GM12892 (cell line): ENCODE measurements around the gene ACTR1B.
"Not testable (repeated sequence)": the region's sequence is repeated elsewhere in the genome, so short reads cannot be mapped to it uniquely, and the experiment has no call there.

Source experiments
- DNase-seq: peaks from one replicate; pipeline ENCODE4 v3.0.0; 2011; ENCODE audit not compliant: insufficient read length
- FAIRE-seq: peaks from 2 replicates; lab custom pipeline; 2011; peaks lifted over from hg19 to GRCh38; lab: Jason Lieb, UNC
- POLR2A ChIP-seq: IDR thresholded peaks from 2 replicates; pipeline ENCODE4 v1.6.1; 2011; ENCODE audit warnings: low read depth, low read length, control low read depth
- POLR2AphosphoS5 ChIP-seq: IDR thresholded peaks from 2 replicates; pipeline ENCODE4 v1.6.1; 2011; ENCODE audit warnings: low read depth, low read length, control low read depth
- TAF1 ChIP-seq: IDR thresholded peaks from 2 replicates; pipeline ENCODE4 v1.6.1; 2011; ENCODE audit warnings: low read depth, mild to moderate bottlenecking, control low read depth, low read length, borderline replicate concordance

Gene ACTR1B

DNA sequence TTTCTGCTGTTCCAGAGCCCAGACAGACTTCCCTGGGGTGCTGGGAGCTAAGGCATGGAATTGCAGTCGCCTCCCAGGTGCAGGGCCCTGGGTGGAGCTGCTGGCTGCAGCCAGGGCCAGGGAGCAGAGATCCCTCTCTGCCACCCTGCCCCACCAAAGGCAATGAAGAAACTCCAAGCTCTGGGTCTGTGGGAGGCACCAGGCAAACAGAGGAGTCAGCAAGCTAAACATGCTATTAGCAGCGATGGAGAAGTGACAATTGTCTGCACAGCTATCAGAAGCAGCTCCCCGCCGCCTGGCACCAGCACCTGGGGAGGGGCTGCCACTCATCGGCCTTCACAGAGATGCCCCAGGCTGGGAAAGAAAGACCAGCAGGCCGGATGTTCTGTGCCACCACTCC lies 45.9 kb downstream of the ACTR1B start:
- no peak for DNase-seq
- no peak for FAIRE-seq
- TF ChIP-seq TAF1 (no peak), POLR2A (no peak), POLR2AphosphoS5 (no peak)

DNA sequence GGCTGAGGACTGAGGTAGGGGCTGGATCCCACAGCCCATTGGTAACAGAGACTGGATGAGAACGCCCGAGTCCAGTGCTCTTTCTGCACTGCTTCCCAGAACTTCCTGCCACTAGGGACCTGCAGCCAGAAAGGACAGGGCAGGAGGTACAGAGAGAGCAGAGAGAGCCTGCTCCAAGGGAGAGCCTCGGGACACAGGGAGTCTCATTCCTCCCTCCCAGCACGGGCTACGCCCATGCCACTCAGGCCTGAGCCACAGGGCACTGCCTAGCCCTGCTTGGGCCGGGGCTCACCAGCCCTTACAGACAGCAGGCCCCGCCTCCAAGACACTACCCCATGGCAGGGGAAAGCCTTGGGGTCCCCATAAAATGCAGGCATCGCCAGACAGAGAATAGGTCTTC lies 48.1 kb downstream of the ACTR1B start:
- not testable (repeated sequence) for FAIRE-seq

DNA sequence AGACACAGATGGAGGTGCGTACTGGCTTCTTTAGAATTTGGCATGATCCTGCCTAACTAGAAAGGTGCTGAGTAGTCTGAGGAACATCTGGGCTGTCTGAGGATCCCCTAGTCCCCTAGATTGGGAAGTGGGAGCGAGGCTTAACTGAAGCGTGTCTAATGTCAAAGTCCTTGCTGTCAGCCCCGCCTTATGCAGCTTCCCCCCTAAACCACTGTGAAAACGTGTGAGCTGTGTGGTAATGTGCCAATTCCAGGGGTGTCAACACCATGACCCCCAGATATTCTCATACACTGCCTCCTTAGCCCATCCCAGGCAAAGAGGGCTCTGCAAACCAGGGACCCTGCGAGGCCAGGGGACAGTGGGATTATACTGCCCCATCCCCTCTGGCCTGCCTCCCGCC lies 51.9 kb downstream of the ACTR1B start:
- FAIRE-seq, DNase-seq: not testable (repeated sequence)

More for the DNA sequence above, 48.1 kb downstream of the ACTR1B start:
- not testable (repeated sequence) for DNase-seq

DNA sequence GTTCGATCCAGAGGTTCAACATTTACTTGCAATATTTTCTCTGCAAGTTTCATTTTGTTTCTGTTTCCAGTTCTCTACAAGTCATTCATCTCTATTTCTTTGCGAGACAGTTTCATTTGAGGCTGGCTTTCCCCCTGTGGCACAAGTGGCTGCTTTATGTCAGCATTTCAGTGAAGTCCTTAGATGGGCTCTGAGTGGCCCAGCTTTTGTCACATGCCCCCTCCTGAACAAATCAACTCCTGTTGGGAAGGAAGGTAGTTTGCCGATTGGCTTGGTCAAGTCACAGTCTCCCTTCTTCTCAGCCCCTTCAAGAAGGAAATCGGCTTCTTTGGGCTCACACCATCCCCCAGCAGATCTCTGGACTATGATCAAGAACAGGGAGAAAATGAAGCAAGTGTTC lies 55.1 kb downstream of the ACTR1B start:
- not testable (repeated sequence) for FAIRE-seq, DNase-seq
